AG20443 (cell line): ENCODE results near the gene DLG2.
A peak's percentile ranks its signal among the peaks of the same experiment; 100 is the strongest.

ENCODE experiments used
- DNase-seq: peaks from one replicate; pipeline ENCODE4 v3.0.0; 2012; ENCODE audit warnings: low spot score, mixed read lengths

The DLG2 gene

DNA sequence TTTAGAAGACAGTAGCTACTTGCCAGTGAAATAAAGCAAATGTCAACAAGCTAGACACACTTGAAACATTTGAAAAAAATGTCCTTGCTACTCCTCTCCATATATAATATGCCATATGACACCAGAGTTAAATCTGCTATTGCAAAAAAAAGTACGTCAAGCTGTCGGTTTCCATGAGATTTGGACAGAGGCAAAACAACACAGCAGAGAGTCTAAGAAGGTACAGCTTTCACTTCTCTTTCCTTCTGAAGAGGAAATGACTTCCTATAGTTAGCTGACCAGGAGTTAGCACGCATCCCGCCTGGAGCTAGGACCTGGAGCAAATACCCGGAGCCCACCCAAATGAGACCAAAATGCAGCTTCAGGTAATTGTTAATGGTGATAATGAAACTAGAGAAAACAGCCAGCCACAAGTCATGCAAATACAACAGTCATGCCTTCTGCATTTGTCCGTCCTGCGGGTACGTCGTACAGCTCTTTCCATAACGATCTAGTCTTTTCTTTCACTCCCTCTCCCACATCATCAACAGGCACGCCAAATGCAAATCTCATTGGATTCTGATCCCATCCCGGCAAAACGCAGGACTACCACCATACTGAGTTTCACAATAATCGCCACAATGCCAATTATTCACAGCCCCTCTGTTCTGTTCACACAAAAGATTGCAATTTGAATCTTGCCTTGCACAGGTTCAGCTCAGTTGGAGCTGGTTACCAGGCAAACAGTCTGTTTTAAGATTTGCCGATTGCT lies 1945.9 kb downstream of the DLG2 start:
- peak; percentile 13 for DNase-seq

DNA sequence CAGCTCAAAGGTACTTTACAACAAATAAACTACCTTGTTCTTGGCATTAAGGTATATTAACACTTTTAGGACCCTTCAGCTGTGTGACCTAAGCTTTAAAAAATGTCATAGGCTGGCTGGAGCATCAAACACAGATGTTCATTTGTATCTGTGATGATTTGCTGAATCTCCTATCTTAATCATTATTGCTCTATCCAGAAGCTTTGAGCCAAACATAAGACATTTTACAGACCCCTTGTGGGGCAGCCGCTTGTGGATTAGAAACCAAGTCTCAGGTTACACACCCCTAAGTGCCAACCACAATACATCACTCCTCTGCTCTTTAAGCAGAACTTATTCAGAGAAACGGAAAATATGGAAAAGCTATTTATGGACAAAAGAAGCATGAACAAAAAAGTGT lies 1946.8 kb downstream of the DLG2 start:
- DNase-seq = no peak

GRCh38 chr11:83678831-83679584 lies 1948.1 kb downstream of the DLG2 start:
- DNase-seq = no peak

DNA sequence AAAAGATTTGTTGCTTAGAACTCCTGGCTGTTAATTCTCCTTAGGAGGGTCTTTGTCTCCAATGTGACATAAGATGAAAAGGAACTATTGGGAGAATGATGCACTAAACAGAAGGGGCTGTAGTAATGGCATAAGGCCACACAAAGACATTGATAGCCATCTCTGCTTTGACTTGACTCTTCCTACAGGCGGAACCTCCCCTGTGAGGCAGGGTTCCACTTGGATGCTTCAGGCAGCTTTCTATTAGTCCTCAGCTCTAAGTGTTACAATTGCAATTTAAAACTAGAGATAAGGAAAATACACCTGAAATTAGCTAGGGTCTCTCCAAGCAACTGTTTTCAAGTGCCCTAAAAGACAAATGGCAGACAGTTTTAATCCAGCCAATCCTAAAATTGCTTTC lies 1949.4 kb downstream of the DLG2 start:
- DNase-seq = no peak

GRCh38 chr11:83676056-83676601 lies 1951.0 kb downstream of the DLG2 start:
- DNase-seq = no peak

GRCh38 chr11:83674102-83674896 lies 1952.8 kb downstream of the DLG2 start:
- DNase-seq = no peak

DNA sequence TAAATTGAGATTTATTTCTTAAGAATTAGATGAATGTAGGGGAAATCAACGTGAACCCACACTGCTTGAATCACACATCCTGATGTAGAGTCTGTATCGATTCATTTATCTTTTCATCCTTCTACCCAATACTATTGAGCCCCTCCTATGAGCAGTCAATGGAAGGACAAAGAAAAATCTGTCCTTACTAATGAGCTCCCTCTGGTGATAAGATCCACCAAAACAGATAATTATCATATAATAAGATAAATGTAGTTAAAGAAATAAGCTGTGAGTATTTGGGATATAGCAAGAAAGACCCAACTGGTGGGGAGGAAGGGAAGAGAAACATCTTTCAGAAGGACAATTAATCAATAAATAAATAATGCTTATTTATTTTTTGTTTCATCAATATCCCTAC lies 1955.9 kb downstream of the DLG2 start:
- peak; percentile 17 for DNase-seq

GRCh38 chr11:83666149-83666548 lies 1961.0 kb downstream of the DLG2 start:
- no peak for DNase-seq

DNA sequence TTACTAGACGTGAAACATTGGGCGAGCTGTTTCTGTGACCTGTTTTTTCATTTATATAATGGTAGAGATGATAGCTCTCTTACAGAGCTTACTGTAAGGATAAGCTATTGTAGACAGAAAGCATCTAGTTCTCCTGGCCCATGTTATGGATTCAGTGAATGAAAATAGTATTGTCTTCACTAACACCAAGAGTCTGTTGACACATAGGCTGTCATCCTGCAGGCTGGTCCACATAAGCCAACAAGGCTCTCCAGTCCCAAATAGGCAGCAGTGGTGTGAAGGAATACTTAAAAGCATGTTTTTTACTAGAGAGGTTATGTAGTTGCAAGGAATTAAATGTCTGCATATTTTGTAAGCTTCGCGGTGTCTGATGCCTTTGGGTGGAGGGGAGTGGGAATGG lies 1963.2 kb downstream of the DLG2 start:
- DNase-seq = no peak

- DNase-seq = no peak
Observed at GRCh38 chr11:83663446-83663845, 1963.7 kb downstream of the DLG2 start.

- DNase-seq = no peak
Observed at GRCh38 chr11:83662494-83662893, 1964.7 kb downstream of the DLG2 start.

- DNase-seq = no peak
Observed at GRCh38 chr11:83661491-83662350, 1965.4 kb downstream of the DLG2 start.

GRCh38 chr11:83659466-83659865 lies 1967.7 kb downstream of the DLG2 start:
- DNase-seq = no peak

DNA sequence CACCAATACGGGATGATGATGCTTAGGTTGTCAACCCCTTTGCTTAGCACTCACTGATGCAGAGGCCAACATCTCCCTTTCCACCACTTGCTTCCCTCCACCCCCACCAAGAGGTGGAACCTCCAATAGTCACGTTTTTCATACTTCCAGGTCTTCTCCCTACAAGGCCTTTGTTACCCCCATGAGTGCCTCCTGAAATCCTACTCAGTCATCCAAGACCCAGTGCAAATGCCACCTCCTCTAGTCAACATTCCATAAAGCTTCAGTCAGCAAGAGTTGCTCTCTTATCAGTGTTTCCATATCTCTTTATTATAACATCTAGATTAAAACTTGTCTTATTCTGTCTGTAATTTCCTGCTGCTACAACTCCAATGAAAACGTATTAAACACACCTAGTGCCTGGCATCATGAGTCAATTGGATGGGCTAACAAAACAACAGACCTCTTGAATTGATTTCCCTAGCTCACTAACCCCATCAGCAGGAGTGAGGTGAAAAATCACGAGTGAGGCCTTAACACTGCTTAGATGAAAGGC lies 1970.3 kb downstream of the DLG2 start:
- no peak for DNase-seq

DNA sequence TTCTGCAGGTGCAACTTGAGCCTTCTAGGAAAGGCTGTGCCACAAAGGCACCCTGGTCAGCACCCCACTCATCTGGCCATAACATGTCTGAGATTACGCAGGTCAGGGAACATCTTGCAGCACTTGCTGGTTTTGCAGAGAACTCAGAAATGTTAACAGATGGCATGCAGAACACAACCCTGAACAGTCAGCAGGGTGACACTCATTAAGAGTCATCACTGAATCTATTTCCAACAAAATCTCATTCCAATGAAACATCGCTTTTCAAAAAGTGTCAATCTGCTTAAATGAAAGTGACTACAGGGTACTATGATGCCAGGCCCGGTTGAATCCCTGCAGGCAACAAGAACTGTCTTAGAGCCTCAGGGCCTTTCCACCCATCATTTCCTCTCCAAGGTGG lies 1971.2 kb downstream of the DLG2 start:
- peak; percentile 13 for DNase-seq

- no peak for DNase-seq
Observed at GRCh38 chr11:83649528-83649855, 1977.7 kb downstream of the DLG2 start.

GRCh38 chr11:83648610-83649527 lies 1978.3 kb downstream of the DLG2 start:
- DNase-seq = no peak

DNA sequence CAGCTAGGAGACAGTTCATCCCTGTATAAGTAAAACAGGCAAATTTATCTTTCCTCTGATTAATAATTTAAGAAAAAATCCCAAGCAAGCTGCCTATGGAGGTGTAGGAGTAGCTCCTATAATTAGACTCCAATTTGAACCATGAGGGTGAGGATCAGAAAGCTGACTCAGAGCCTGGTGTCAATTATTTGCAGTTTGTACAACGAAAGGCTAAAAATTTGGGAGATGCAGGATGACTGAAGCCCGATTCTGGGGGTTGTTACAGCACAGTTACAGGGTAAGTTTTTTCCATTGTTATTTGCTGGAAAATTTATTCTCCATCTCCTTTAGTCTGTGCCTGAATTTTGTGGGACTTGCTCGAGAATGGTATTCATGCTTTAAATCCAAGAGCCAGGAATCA lies 1981.6 kb downstream of the DLG2 start:
- no peak for DNase-seq

GRCh38 chr11:83643115-83643514 lies 1984.0 kb downstream of the DLG2 start:
- DNase-seq = no peak

GRCh38 chr11:83642500-83642899 lies 1984.6 kb downstream of the DLG2 start:
- DNase-seq = no peak
